Activated naive CD4-positive, alpha-beta T cell treated with anti-CD3 and anti-CD28 coated beads, Interleukin-2, amount 10 ng/mL, durations not matched to agents 7 days and 5 days (primary cell): ENCODE results near the gene ZBTB16.

ENCODE experiments used
- CTCF ChIA-PET: fragments of 350-600 bp; sonication (Branson Sonifier 250); formaldehyde crosslinking; loops from one replicate; lab custom pipeline; 2021; ENCODE audit warnings: antibody characterized with exemption; lab: Charles Lee
- DNase-seq: peaks from one replicate; pipeline ENCODE4 v3.0.0-alpha.2; 2020
- H3K27ac Mint-ChIP-seq: one replicate; pipeline ENCODE4 v1.8.0; 2021; ENCODE audit warnings: mild to moderate bottlenecking, moderate library complexity, mixed read lengths
- H3K27me3 Mint-ChIP-seq: one replicate; pipeline ENCODE4 v1.8.0; 2021; ENCODE audit warnings: mild to moderate bottlenecking, mixed read lengths
- H3K36me3 Mint-ChIP-seq: one replicate; pipeline ENCODE4 v1.8.0; 2021; ENCODE audit warnings: mixed read lengths
- H3K4me1 Mint-ChIP-seq: one replicate; pipeline ENCODE4 v1.8.0; 2021; ENCODE audit warnings: mixed read lengths
- H3K4me3 Mint-ChIP-seq: one replicate; pipeline ENCODE4 v1.8.0; 2021; ENCODE audit warnings: mild to moderate bottlenecking, moderate library complexity, mixed read lengths
- H3K9me3 Mint-ChIP-seq: one replicate; pipeline ENCODE4 v1.8.0; 2021; ENCODE audit warnings: mixed read lengths

The ZBTB16 gene

GRCh38 chr11:114149689-114150407 is 90.3 kb downstream of the ZBTB16 start:
- CTCF ChIA-PET = interaction anchor here (1.3 kb wide), 1 partner anchor 122 kb away, joined by 3 read pairs; no protein-coding TSS in a partner anchor
- H3K4me3 Mint-ChIP-seq = no peak overlapping the region
- no peak for DNase-seq
- H3K36me3 Mint-ChIP-seq = peaks cover 2% of the 10 kb centered on the region
- H3K4me1 Mint-ChIP-seq = peaks cover 13% of the 10 kb centered on the region
- no peak overlapping the region for H3K27ac Mint-ChIP-seq
- H3K27me3 Mint-ChIP-seq = peaks cover 13% of the 10 kb centered on the region
- H3K9me3 Mint-ChIP-seq = no peaks in the 10 kb centered on the region

- H3K27ac Mint-ChIP-seq = no peak overlapping the region
Measured at GRCh38 chr11:114150671-114151070, 91.2 kb downstream of the ZBTB16 start.

DNA sequence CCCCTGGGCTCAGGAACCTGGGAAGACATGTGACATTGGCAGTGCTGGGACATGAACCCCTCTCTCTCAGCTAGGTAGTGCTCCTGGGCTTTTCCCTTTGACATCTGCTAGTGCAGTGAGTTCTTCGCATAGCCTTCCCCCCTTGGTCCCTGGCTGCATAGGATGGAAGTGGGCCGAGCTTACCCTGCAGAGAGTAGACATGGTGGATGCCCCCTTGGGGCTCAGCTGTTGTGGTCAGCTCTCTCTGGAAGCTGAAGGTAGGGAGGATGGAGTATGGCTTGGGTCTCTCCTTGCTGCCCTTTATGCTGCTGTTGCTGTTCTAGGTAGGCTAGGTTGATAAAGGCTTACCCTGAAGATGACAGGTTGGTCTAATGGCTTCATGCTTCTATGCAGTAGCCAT is 92.1 kb downstream of the ZBTB16 start:
- Mint-ChIP-seq H3K36me3 (peaks cover 2% of the 10 kb centered on the region), H3K4me1 (peaks cover 14% of the 10 kb centered on the region), H3K9me3 (no peaks in the 10 kb centered on the region), H3K4me3 (no peak overlapping the region), H3K27ac (no peak overlapping the region), H3K27me3 (peaks cover 9% of the 10 kb centered on the region)
- CTCF ChIA-PET = interaction anchor here (1.4 kb wide), 1 partner anchor 109 kb away, joined by 4 read pairs; no protein-coding TSS in a partner anchor
- no peak for DNase-seq

More at GRCh38 chr11:114150671-114151070, 91.2 kb downstream of the ZBTB16 start:
- no peak for DNase-seq
- H3K4me3 Mint-ChIP-seq = no peak overlapping the region
- H3K36me3 Mint-ChIP-seq = peaks cover 2% of the 10 kb centered on the region
- CTCF ChIA-PET = interaction anchor here (1.3 kb wide), 1 partner anchor 123 kb away, joined by 3 read pairs; no protein-coding TSS in a partner anchor
- peaks cover 13% of the 10 kb centered on the region for H3K27me3 Mint-ChIP-seq
- peaks cover 13% of the 10 kb centered on the region for H3K4me1 Mint-ChIP-seq
- no peaks in the 10 kb centered on the region for H3K9me3 Mint-ChIP-seq

DNA sequence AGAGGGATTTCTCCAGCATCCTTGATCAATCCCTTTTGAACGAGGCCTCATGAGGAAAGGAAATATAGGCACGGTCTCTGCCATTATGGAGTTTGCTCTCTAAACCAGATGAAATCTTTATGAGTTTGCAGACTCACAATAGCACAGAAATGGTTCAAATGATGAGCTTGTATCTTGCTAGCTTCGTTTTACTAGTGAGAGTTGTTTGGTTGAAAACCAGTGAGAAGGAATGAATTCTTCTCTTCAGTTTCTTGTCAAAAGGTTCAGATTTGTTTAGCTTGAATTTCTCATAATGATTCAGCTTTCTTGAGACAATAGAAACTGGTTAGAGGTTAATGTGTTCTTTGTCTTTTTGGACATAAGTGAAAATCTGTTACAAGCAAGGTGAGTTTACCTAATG is 92.7 kb downstream of the ZBTB16 start:
- peaks cover 20% of the 10 kb centered on the region for H3K4me1 Mint-ChIP-seq
- CTCF ChIA-PET = interaction anchor here (1.4 kb wide), 1 partner anchor 108 kb away, joined by 4 read pairs; no protein-coding TSS in a partner anchor
- H3K27me3 Mint-ChIP-seq = peaks cover 9% of the 10 kb centered on the region
- peaks cover 2% of the 10 kb centered on the region for H3K36me3 Mint-ChIP-seq
- DNase-seq = no peak
- H3K27ac Mint-ChIP-seq = no peak overlapping the region
- H3K9me3 Mint-ChIP-seq = no peaks in the 10 kb centered on the region
- H3K4me3 Mint-ChIP-seq = no peak overlapping the region

GRCh38 chr11:114152785-114153184 is 93.3 kb downstream of the ZBTB16 start:
- DNase-seq = no peak
- Mint-ChIP-seq H3K27ac (no peak overlapping the region), H3K4me1 (peaks cover 22% of the 10 kb centered on the region), H3K36me3 (peaks cover 3% of the 10 kb centered on the region), H3K27me3 (peaks cover 9% of the 10 kb centered on the region), H3K9me3 (no peaks in the 10 kb centered on the region), H3K4me3 (no peak overlapping the region)
- CTCF ChIA-PET = interaction anchor here (1.4 kb wide), 1 partner anchor 108 kb away, joined by 4 read pairs; no protein-coding TSS in a partner anchor

- Mint-ChIP-seq H3K36me3 (peaks cover 7% of the 10 kb centered on the region), H3K27me3 (peaks cover 9% of the 10 kb centered on the region), H3K4me1 (peaks cover 24% of the 10 kb centered on the region), H3K27ac (no peak overlapping the region), H3K9me3 (no peaks in the 10 kb centered on the region), H3K4me3 (no peak overlapping the region)
- CTCF ChIA-PET = no interaction called here
- DNase-seq = no peak
Measured at GRCh38 chr11:114153224-114153623, 93.7 kb downstream of the ZBTB16 start.

DNA sequence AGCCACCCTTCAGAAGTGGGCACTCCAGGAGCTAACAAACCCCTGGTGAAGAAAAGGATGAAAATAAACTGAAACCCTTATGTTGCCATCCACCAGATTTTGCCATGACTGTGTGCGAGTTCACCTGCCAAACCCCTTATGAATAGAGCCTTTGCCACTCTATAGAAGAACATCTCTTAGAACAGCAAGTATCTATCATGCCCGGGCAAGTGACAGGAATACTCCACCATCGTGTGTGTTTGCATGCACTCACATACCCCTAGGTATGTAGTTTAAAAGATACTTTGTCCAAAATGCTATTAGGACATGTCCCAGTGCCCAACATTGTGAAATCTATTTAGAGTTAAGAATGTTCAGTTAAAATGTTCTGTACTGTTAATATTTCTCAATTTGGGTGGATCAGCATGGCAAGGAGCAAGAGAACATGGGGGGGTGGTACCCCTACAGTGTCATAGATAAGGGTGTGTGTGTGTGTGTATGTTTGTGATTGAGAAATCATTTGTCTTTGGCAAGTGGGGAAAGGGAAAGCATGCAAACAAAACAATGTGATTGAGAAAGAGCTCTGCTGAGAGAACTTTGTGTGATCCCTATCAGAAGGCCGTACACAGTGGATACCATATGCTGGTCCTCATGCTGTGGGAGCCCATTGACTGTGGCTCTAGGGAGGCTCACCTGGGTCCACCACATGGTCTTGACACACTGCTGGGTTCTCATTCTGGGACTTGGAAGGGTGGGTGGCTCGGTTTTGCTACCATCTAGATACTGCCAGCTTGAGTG is 94.9 kb downstream of the ZBTB16 start:
- Mint-ChIP-seq H3K36me3 (peaks cover 10% of the 10 kb centered on the region), H3K27me3 (peaks cover 9% of the 10 kb centered on the region), H3K4me1 (peaks cover 32% of the 10 kb centered on the region), H3K4me3 (no peak overlapping the region), H3K27ac (no peak overlapping the region), H3K9me3 (no peaks in the 10 kb centered on the region)
- DNase-seq = no peak
- CTCF ChIA-PET = no interaction called here

GRCh38 chr11:114155116-114155515 is 95.6 kb downstream of the ZBTB16 start:
- Mint-ChIP-seq H3K27me3 (peaks cover 9% of the 10 kb centered on the region), H3K27ac (no peak overlapping the region), H3K4me1 (peaks cover 34% of the 10 kb centered on the region), H3K9me3 (no peaks in the 10 kb centered on the region), H3K36me3 (peaks cover 10% of the 10 kb centered on the region), H3K4me3 (no peak overlapping the region)
- CTCF ChIA-PET = no interaction called here
- no peak for DNase-seq

- Mint-ChIP-seq H3K9me3 (no peaks in the 10 kb centered on the region), H3K36me3 (peaks cover 8% of the 10 kb centered on the region), H3K4me1 (peaks cover 44% of the 10 kb centered on the region), H3K4me3 (no peak overlapping the region), H3K27me3 (peaks cover 4% of the 10 kb centered on the region), H3K27ac (no peak overlapping the region)
- CTCF ChIA-PET = no interaction called here
- DNase-seq = no peak
Measured at GRCh38 chr11:114156131-114156581, 96.6 kb downstream of the ZBTB16 start.

DNA sequence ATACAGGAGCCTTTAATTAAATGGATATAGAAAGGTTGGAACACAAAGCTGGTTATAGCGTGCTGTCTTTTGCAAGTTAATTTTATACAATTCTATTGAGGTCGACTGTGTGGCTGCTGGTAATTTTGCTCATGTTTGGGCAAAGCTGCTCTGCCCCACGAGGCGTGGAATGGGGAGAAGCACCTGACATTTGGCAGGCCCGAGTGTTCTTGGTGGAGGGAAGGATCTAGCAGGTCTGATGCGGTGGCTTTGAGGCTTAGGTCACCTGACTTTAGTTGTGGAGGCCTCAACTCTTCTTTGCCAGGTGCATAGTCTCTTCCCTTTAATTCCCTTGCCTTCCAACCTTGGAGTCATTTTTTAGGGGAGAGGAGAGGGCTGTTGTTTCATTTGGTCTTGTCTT is 97.3 kb downstream of the ZBTB16 start:
- peaks cover 50% of the 10 kb centered on the region for H3K4me1 Mint-ChIP-seq
- H3K36me3 Mint-ChIP-seq = peaks cover 14% of the 10 kb centered on the region
- H3K4me3 Mint-ChIP-seq = no peak overlapping the region
- CTCF ChIA-PET = interaction anchor here (1.9 kb wide), 1 partner anchor 104 kb away, joined by 6 read pairs; no protein-coding TSS in a partner anchor
- H3K9me3 Mint-ChIP-seq = peaks cover 2% of the 10 kb centered on the region
- H3K27ac Mint-ChIP-seq = no peak overlapping the region
- H3K27me3 Mint-ChIP-seq = peaks cover 7% of the 10 kb centered on the region
- DNase-seq = no peak

- DNase-seq = no peak
- Mint-ChIP-seq H3K27me3 (peaks cover 4% of the 10 kb centered on the region), H3K36me3 (peaks cover 14% of the 10 kb centered on the region), H3K4me3 (no peak overlapping the region), H3K9me3 (peaks cover 2% of the 10 kb centered on the region), H3K27ac (no peak overlapping the region), H3K4me1 (peaks cover 57% of the 10 kb centered on the region)
- CTCF ChIA-PET = interaction anchor here (1.9 kb wide), 1 partner anchor 104 kb away, joined by 6 read pairs; no protein-coding TSS in a partner anchor
Measured at GRCh38 chr11:114157476-114158050, 98.1 kb downstream of the ZBTB16 start.

DNA sequence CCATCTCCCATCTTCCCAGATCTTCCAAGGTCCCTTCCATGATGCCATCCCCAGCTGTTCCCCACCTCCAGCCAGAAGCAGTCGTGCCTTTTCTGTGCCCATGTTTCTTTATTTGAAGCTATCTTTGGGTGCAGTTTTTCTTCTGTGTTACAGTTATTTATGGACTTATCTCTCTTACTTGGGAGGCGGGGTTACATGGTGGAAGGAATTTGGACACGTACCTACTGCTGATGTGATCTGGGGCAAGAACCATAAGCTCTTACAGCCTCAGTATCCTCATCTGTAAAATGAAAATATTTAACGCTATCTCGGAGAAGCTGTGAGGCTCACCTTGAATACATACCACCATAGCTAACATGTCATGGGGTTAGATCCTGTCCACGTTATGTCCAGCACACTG is 98.9 kb downstream of the ZBTB16 start:
- peaks cover 14% of the 10 kb centered on the region for H3K36me3 Mint-ChIP-seq
- peak overlapping the region; percentile 2 for H3K27ac Mint-ChIP-seq
- H3K4me1 Mint-ChIP-seq = peaks cover 63% of the 10 kb centered on the region
- H3K27me3 Mint-ChIP-seq = peaks cover 7% of the 10 kb centered on the region
- DNase-seq = no peak
- CTCF ChIA-PET = interaction anchor here (1.9 kb wide), 1 partner anchor 103 kb away, joined by 6 read pairs; no protein-coding TSS in a partner anchor
- H3K9me3 Mint-ChIP-seq = peaks cover 2% of the 10 kb centered on the region
- H3K4me3 Mint-ChIP-seq = no peak overlapping the region

DNA sequence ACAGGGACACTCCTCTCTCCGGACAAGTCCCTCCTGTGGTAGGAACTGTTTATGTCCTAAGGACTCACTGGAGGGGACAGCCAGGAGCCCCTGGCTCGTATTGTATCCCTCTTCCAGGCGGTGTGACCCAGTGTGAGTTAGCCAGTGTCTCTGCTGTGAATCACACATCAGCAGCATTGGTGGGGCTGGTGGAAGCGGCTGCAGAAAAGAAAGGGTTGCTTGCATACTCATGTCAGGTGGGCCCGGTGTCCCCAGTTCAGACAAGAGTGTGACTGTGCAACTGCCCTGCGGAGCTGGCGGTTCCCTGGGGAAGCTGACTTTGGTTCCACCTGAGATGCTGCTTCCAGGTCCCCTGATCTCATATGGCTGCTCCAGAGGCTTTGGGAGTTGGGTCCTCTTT is 99.4 kb downstream of the ZBTB16 start:
- Mint-ChIP-seq H3K27ac (peak overlapping the region; percentile 95), H3K36me3 (peaks cover 14% of the 10 kb centered on the region), H3K27me3 (peaks cover 8% of the 10 kb centered on the region), H3K9me3 (peaks cover 2% of the 10 kb centered on the region), H3K4me3 (no peak overlapping the region), H3K4me1 (peaks cover 63% of the 10 kb centered on the region)
- CTCF ChIA-PET = interaction anchor here (0.9 to 1.2 kb wide), 2 partner anchors 33 to 102 kb away, joined by 3 to 5 read pairs; no protein-coding TSS in a partner anchor
- no peak for DNase-seq

DNA sequence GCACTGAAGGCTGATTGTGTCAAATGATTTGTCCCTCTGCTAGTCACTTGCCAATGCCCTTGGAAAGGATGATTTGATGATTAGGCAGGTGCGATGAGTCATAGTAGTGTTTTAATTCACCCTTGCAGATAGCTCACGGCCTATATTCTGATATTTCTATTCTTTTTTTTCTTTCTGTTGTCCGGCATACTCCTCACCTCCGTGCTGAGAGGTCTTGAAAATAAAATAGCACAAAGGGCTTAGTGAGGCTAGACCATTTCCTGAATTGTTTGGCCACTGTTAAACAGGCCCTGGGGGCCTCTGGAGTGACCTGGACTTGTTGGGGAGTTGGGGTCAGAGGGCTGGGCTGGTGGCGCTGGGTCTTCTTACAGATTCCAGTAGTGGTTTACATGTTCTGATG is 99.8 kb downstream of the ZBTB16 start:
- CTCF ChIA-PET = interaction anchor here (0.9 to 1.8 kb wide), 6 partner anchors 13 to 263 kb away, joined by 3 to 5 read pairs (median 4); partner anchors contain the start of gene ZBTB16
- Mint-ChIP-seq H3K27ac (peak overlapping the region; percentile 95), H3K27me3 (peaks cover 8% of the 10 kb centered on the region), H3K4me1 (peaks cover 63% of the 10 kb centered on the region), H3K4me3 (peak overlapping the region; percentile 64), H3K36me3 (peaks cover 14% of the 10 kb centered on the region), H3K9me3 (peaks cover 2% of the 10 kb centered on the region)
- DNase-seq = no peak
